Urinary bladder (tissue), 4 donors: ENCODE results near the gene TBRG1. TPM values are rescaled to one million over a fixed set of nuclear protein-coding genes. Genes with fewer than 3 reads are reported as not detected.

Source experiments
- DNase-seq: peaks from one replicate; pipeline ENCODE4 v3.0.0-alpha.2; 2015; ENCODE audit errors: extremely low spot score
- H3K27ac ChIP-seq: one replicate; pipeline ENCODE4 v1.5.1; 2013; ENCODE audit warnings: low read depth, mild to moderate bottlenecking, moderate library complexity
- H3K36me3 ChIP-seq: one replicate; pipeline ENCODE4 v1.6.1; 2013; ENCODE audit warnings: mild to moderate bottlenecking, moderate library complexity; ENCODE audit not compliant: insufficient read depth
- H3K4me1 ChIP-seq: one replicate; pipeline ENCODE4 v1.6.1; 2013; ENCODE audit warnings: mild to moderate bottlenecking, moderate library complexity; ENCODE audit not compliant: insufficient read depth
- H3K4me3 ChIP-seq: one replicate; pipeline ENCODE4 v1.5.1; 2013; ENCODE audit warnings: low read depth, low read length
- WGBS: extraction: QIAGEN DNeasy Blood & Tissue Kit; methylation state at CpG from one replicate; pipeline ENCODE4 v1.1.7; 2013; 5-methylcytosine and 5-hydroxymethylcytosine counted together
- polyA plus RNA-seq: library from polyadenylated mRNA; stranded (reverse); fragments of 200-250 nt; gene quantifications from one replicate; pipeline ENCODE4 v1.2.3, GENCODE V29; 2013
- total RNA-seq: library from RNA; depleted of rRNA; stranded (reverse); fragments of >200 nt; gene quantifications from one replicate; pipeline ENCODE4 v1.2.3, GENCODE V29; 2014
- donor health status: healthy with polysubstance abuse.
- donor health status: healthy.

TBRG1 gene
- total RNA-seq (25.0 TPM), polyA plus RNA-seq (32.8 TPM)

GRCh38 chr11:124622531-124623451 lies at the start of gene TBRG1:
TSS of gene TBRG1 (plus strand) at chr11:124622864. CDS start at chr11:124623084, 220 bp downstream.
- Histone ChIP-seq H3K4me3 (peak within 1 kb of the TSS; percentile 84), H3K4me1 (no peaks in the 10 kb centered on the region), H3K36me3 (peaks cover 3% of the 10 kb centered on the region), H3K27ac (peak within 1 kb of the TSS; percentile 90)
- DNase-seq = peak; percentile 87
- under 1% methylated on average over 57 of the region's 57 CpGs for WGBS

- Histone ChIP-seq H3K36me3 (no peaks in the 10 kb centered on the region), H3K4me3 (no peak overlapping the region), H3K27ac (no peak overlapping the region), H3K4me1 (no peaks in the 10 kb centered on the region)
- no peak for DNase-seq
- WGBS = 64% methylated on average over 6 of the region's 6 CpGs
These were observed 44.8 kb upstream of the TBRG1 start for GRCh38 chr11:124577716-124578427.

GRCh38 chr11:124578761-124579160 lies 43.9 kb upstream of the TBRG1 start:
- H3K36me3 ChIP-seq = no peaks in the 10 kb centered on the region
- H3K4me1 ChIP-seq = no peaks in the 10 kb centered on the region
- WGBS = 52% methylated on average over 4 of the region's 4 CpGs
- no peak overlapping the region for H3K27ac ChIP-seq
- H3K4me3 ChIP-seq = no peak overlapping the region
- DNase-seq = no peak

GRCh38 chr11:124581817-124582216 lies 40.8 kb upstream of the TBRG1 start:
- Histone ChIP-seq H3K4me1 (no peaks in the 10 kb centered on the region), H3K27ac (no peak overlapping the region), H3K4me3 (no peak overlapping the region), H3K36me3 (no peaks in the 10 kb centered on the region)
- 61% methylated on average over 6 of the region's 6 CpGs for WGBS
- no peak for DNase-seq

GRCh38 chr11:124582565-124582964 lies 40.1 kb upstream of the TBRG1 start:
- Histone ChIP-seq H3K4me3 (no peak overlapping the region), H3K4me1 (no peaks in the 10 kb centered on the region), H3K27ac (no peak overlapping the region), H3K36me3 (no peaks in the 10 kb centered on the region)
- 75% methylated on average over 2 of the region's 2 CpGs for WGBS
- DNase-seq = no peak

- WGBS = 68% methylated on average over 8 of the region's 8 CpGs
- DNase-seq = no peak
- H3K4me3 ChIP-seq = no peak overlapping the region
- H3K4me1 ChIP-seq = no peaks in the 10 kb centered on the region
- no peak overlapping the region for H3K27ac ChIP-seq
- H3K36me3 ChIP-seq = no peaks in the 10 kb centered on the region
These were observed 38.9 kb upstream of the TBRG1 start for GRCh38 chr11:124583781-124584180.

- no peak overlapping the region for H3K27ac ChIP-seq
- no peak for DNase-seq
- 60% methylated on average over 4 of the region's 4 CpGs for WGBS
- H3K4me3 ChIP-seq = no peak overlapping the region
- no peaks in the 10 kb centered on the region for H3K36me3 ChIP-seq
- no peaks in the 10 kb centered on the region for H3K4me1 ChIP-seq
These were observed 37.8 kb upstream of the TBRG1 start for GRCh38 chr11:124584681-124585372.

- Histone ChIP-seq H3K4me1 (no peaks in the 10 kb centered on the region), H3K27ac (no peak overlapping the region), H3K36me3 (no peaks in the 10 kb centered on the region), H3K4me3 (no peak overlapping the region)
- 47% methylated on average over 3 of the region's 3 CpGs for WGBS
- peak; percentile 2 for DNase-seq
These were observed 36.3 kb upstream of the TBRG1 start for GRCh38 chr11:124586238-124586860.

GRCh38 chr11:124591430-124591829 lies 31.2 kb upstream of the TBRG1 start:
- no peak for DNase-seq
- no peaks in the 10 kb centered on the region for H3K4me1 ChIP-seq
- H3K4me3 ChIP-seq = no peak overlapping the region
- WGBS = 81% methylated on average over 2 of the region's 2 CpGs
- no peak overlapping the region for H3K27ac ChIP-seq
- H3K36me3 ChIP-seq = no peaks in the 10 kb centered on the region

- Histone ChIP-seq H3K4me3 (no peak overlapping the region), H3K4me1 (no peaks in the 10 kb centered on the region), H3K27ac (no peak overlapping the region), H3K36me3 (no peaks in the 10 kb centered on the region)
- DNase-seq = no peak
- WGBS = 88% methylated on average over 6 of the region's 6 CpGs
These were observed 30.0 kb upstream of the TBRG1 start for GRCh38 chr11:124592627-124593026.

GRCh38 chr11:124595302-124595701 lies 27.4 kb upstream of the TBRG1 start:
- no peaks in the 10 kb centered on the region for H3K36me3 ChIP-seq
- no peak overlapping the region for H3K27ac ChIP-seq
- no peak overlapping the region for H3K4me3 ChIP-seq
- H3K4me1 ChIP-seq = no peaks in the 10 kb centered on the region
- DNase-seq = no peak
- 90% methylated on average over 3 of the region's 3 CpGs for WGBS

- Histone ChIP-seq H3K36me3 (no peaks in the 10 kb centered on the region), H3K27ac (no peak overlapping the region), H3K4me1 (no peaks in the 10 kb centered on the region), H3K4me3 (no peak overlapping the region)
- DNase-seq = no peak
These were observed 25.0 kb upstream of the TBRG1 start for GRCh38 chr11:124597626-124598025.

GRCh38 chr11:124600621-124601320 lies 21.9 kb upstream of the TBRG1 start:
- DNase-seq = no peak
- 59% methylated on average over 5 of the region's 5 CpGs for WGBS
- Histone ChIP-seq H3K27ac (no peak overlapping the region), H3K4me1 (no peaks in the 10 kb centered on the region), H3K4me3 (no peak overlapping the region), H3K36me3 (no peaks in the 10 kb centered on the region)
